ENCODE results near the gene RPL4. TPM values are rescaled to one million over a fixed set of nuclear protein-coding genes. Genes with fewer than 3 reads are reported as not detected.
"Not testable (repeated sequence)": the region's sequence is repeated elsewhere in the genome, so short reads cannot be mapped to it uniquely, and the experiment has no call there.

The RPL4 gene
- 1,000 to 10,000 TPM; 1,339 to 1,375 TPM for total RNA-seq
- long read RNA-seq, transcript RPL4-201 (10 exons, 2,769 nt) = major isoform, 726 of 786 reads
- long read RNA-seq, partial matches to known transcripts = 50 of 786 reads
- long read RNA-seq, other reads (novel, unspliced or antisense) = 10 of 786 reads

GRCh38 chr15:66504563-66505429, at the start of gene RPL4, which contains the start of gene ZWILCH:
Gene RPL4 (minus strand): TSS chr15:66504855. CDS start chr15:66504790, 65 bp downstream.
Gene ZWILCH (plus strand): TSS chr15:66505326. CDS start chr15:66505339, 13 bp downstream.
- intact Hi-C loops (cut with DNase I, micrococcal nuclease) = no loop called here
- DNase-seq (peak; percentile 80 to 87), ATAC-seq (peak; percentile 88)

- DNase-seq = no peak
- no peak for ATAC-seq
- intact Hi-C loops (cut with DNase I, micrococcal nuclease) = no loop called here
Observed at GRCh38 chr15:66545255-66545654, 40.6 kb upstream of the RPL4 start.

- ATAC-seq (no peak), DNase-seq (no peak)
- intact Hi-C loops (cut with DNase I, micrococcal nuclease) = no loop called here
Observed at GRCh38 chr15:66542896-66543295, 38.2 kb upstream of the RPL4 start.

- no peak for DNase-seq
- intact Hi-C loops (cut with DNase I, micrococcal nuclease) = no loop called here
- no peak for ATAC-seq
Observed at GRCh38 chr15:66535056-66535455, 30.4 kb upstream of the RPL4 start.

GRCh38 chr15:66524838-66525237, 20.2 kb upstream of the RPL4 start:
- no peak for ATAC-seq
- DNase-seq = no peak
- intact Hi-C loops (cut with DNase I, micrococcal nuclease) = no loop called here

GRCh38 chr15:66523926-66524325, 19.3 kb upstream of the RPL4 start:
- ATAC-seq (no peak), DNase-seq (no peak)
- intact Hi-C loops (cut with DNase I, micrococcal nuclease) = no loop called here

- ATAC-seq (no peak), DNase-seq (no peak)
- intact Hi-C loops (cut with DNase I, micrococcal nuclease) = no loop called here
Observed at GRCh38 chr15:66515901-66516322, 11.3 kb upstream of the RPL4 start.

- intact Hi-C loops (cut with DNase I, micrococcal nuclease) = no loop called here
- ATAC-seq (no peak), DNase-seq (no peak)
Observed at GRCh38 chr15:66514586-66514985, 9.9 kb upstream of the RPL4 start.

- intact Hi-C loops (cut with DNase I, micrococcal nuclease) = no loop called here
- DNase-seq (no peak), ATAC-seq (no peak)
Observed at GRCh38 chr15:66508293-66508883, 3.7 kb upstream of the RPL4 start.

GRCh38 chr15:66505818-66506217, 1.2 kb upstream of the RPL4 start:
- no peak for DNase-seq
- ATAC-seq = no peak
- intact Hi-C loops (cut with DNase I, micrococcal nuclease) = no loop called here

- ATAC-seq (no peak), DNase-seq (no peak)
- intact Hi-C loops (cut with DNase I, micrococcal nuclease) = no loop called here
Observed at GRCh38 chr15:66505430-66505811, 766 bp upstream of the RPL4 start.

GRCh38 chr15:66503780-66504562, 684 bp downstream of the RPL4 start:
- ATAC-seq (no peak), DNase-seq (no peak)
- intact Hi-C loops (cut with DNase I, micrococcal nuclease) = no loop called here

GRCh38 chr15:66503041-66503648, 1.5 kb downstream of the RPL4 start:
- DNase-seq; ATAC-seq; intact Hi-C loops (cut with DNase I, micrococcal nuclease): not testable (repeated sequence)

- intact Hi-C loops (cut with DNase I, micrococcal nuclease) = no loop called here
- ATAC-seq (no peak), DNase-seq (no peak)
Observed at GRCh38 chr15:66502491-66502890, 2.2 kb downstream of the RPL4 start.

GRCh38 chr15:66500346-66500745, 4.3 kb downstream of the RPL4 start:
- intact Hi-C loops (cut with DNase I, micrococcal nuclease); ATAC-seq; DNase-seq: not testable (repeated sequence)

GRCh38 chr15:66498501-66499386, 5.9 kb downstream of the RPL4 start:
- ATAC-seq (no peak), DNase-seq (no peak)
- intact Hi-C loops (cut with DNase I, micrococcal nuclease) = loop anchor here in 1 of 2 donors (5.0 kb wide), 1 partner anchor 111 kb away; the partner anchor contains the start of gene MAP2K1

Measured in left colon (tissue), 2 donors.